HUDEP-2 (cell line): ENCODE data around the gene LRRC8B.
"Not testable (repeated sequence)": the region's sequence is repeated elsewhere in the genome, so short reads cannot be mapped to it uniquely, and the experiment has no call there.

Experiments used
- DNase-seq, 76 experiments: peaks; one replicate each; lab custom pipeline; 2025; ENCODE audit not compliant: unreplicated experiment in 76 of 76; lab: John Stamatoyannopoulos, UW

LRRC8B gene

GRCh38 chr1:89629600-89629999 lies 105.0 kb downstream of the LRRC8B start:
- not testable (repeated sequence) for DNase-seq

GRCh38 chr1:89630048-89630447 lies 105.4 kb downstream of the LRRC8B start:
- no peak for DNase-seq

GRCh38 chr1:89631816-89632656 lies 107.4 kb downstream of the LRRC8B start:
- peak in 1 of 76 experiments; percentile 7 for DNase-seq

GRCh38 chr1:89632657-89633247 lies 108.1 kb downstream of the LRRC8B start, which contains the start of gene LRRC8C:
LRRC8C (plus strand) TSS chr1:89633120; CDS start chr1:89686474, 53,354 bp downstream.
- DNase-seq, result peak in 71 of 76 experiments; percentile 22 to 85 (median 64)

- DNase-seq, result peak in 49 of 76 experiments; percentile 18 to 85 (median 48)
Measured at GRCh38 chr1:89633248-89633799, 108.7 kb downstream of the LRRC8B start.

- peak in 5 of 76 experiments; percentile 9 to 45 (median 19) for DNase-seq
Measured at GRCh38 chr1:89633800-89634625, 109.4 kb downstream of the LRRC8B start.

- DNase-seq, result peak in 1 of 76 experiments; percentile 19
Measured at GRCh38 chr1:89635825-89636815, 111.5 kb downstream of the LRRC8B start.

- DNase-seq, result no peak
Measured at GRCh38 chr1:89637496-89637895, 112.9 kb downstream of the LRRC8B start.

- DNase-seq, result no peak
Measured at GRCh38 chr1:89640440-89640839, 115.8 kb downstream of the LRRC8B start.

GRCh38 chr1:89641781-89642180 lies 117.2 kb downstream of the LRRC8B start:
- no peak for DNase-seq

GRCh38 chr1:89643577-89643976 lies 118.9 kb downstream of the LRRC8B start:
- no peak for DNase-seq

- DNase-seq, result no peak
Measured at GRCh38 chr1:89644119-89644814, 119.6 kb downstream of the LRRC8B start.

- no peak for DNase-seq
Measured at GRCh38 chr1:89646259-89646658, 121.6 kb downstream of the LRRC8B start.
